HUES48 (cell line): ENCODE measurements around the gene APBB1IP.
"Not testable (repeated sequence)": the region's sequence is repeated elsewhere in the genome, so short reads cannot be mapped to it uniquely, and the experiment has no call there.

Experiments used
- H3K27ac ChIP-seq: one replicate; pipeline ENCODE4 v1.7.0; 2013; ENCODE audit warnings: low read depth, low read length, inconsistent platforms
- H3K27me3 ChIP-seq: 2 replicates; pipeline ENCODE4 v1.6.1; 2013; ENCODE audit warnings: mild to moderate bottlenecking, low read length; ENCODE audit not compliant: control insufficient read depth, insufficient read depth
- H3K36me3 ChIP-seq: 2 replicates; pipeline ENCODE4 v1.6.1; 2013; ENCODE audit warnings: low read length; ENCODE audit not compliant: control insufficient read depth, insufficient read depth
- H3K4me1 ChIP-seq: 2 replicates; pipeline ENCODE4 v1.6.1; 2013; ENCODE audit warnings: mild to moderate bottlenecking, low read length; ENCODE audit not compliant: control insufficient read depth, insufficient read depth
- H3K4me3 ChIP-seq: 2 replicates; pipeline ENCODE4 v1.5.1; 2013; ENCODE audit warnings: mild to moderate bottlenecking, low read depth, low read length
- H3K9ac ChIP-seq: 2 replicates; pipeline ENCODE4 v1.6.1; 2013; ENCODE audit warnings: mild to moderate bottlenecking, low read depth, low read length, moderate library complexity
- H3K9me3 ChIP-seq: 2 replicates; pipeline ENCODE4 v1.6.1; 2013; ENCODE audit warnings: low read length; ENCODE audit not compliant: control insufficient read depth, insufficient read depth

APBB1IP gene

GRCh38 chr10:26489081-26489480 is 50.9 kb downstream of the APBB1IP start:
- Histone ChIP-seq H3K27me3 (no peaks in the 10 kb centered on the region), H3K27ac (no peak overlapping the region), H3K36me3 (no peaks in the 10 kb centered on the region), H3K4me1 (no peaks in the 10 kb centered on the region), H3K9ac (no peak overlapping the region), H3K4me3 (no peak overlapping the region), H3K9me3 (no peaks in the 10 kb centered on the region)

GRCh38 chr10:26490367-26490766 is 52.2 kb downstream of the APBB1IP start:
- not testable (repeated sequence) for H3K27me3 ChIP-seq, H3K4me1 ChIP-seq, H3K9me3 ChIP-seq, H3K9ac ChIP-seq, H3K4me3 ChIP-seq, H3K27ac ChIP-seq, H3K36me3 ChIP-seq

GRCh38 chr10:26491276-26491675 is 53.1 kb downstream of the APBB1IP start:
- no peaks in the 10 kb centered on the region for H3K36me3 ChIP-seq
- no peaks in the 10 kb centered on the region for H3K9me3 ChIP-seq
- H3K4me3 ChIP-seq: no peak overlapping the region
- H3K27ac ChIP-seq: no peak overlapping the region
- no peaks in the 10 kb centered on the region for H3K27me3 ChIP-seq
- H3K4me1 ChIP-seq: no peaks in the 10 kb centered on the region
- no peak overlapping the region for H3K9ac ChIP-seq

GRCh38 chr10:26491934-26492333 is 53.8 kb downstream of the APBB1IP start:
- Histone ChIP-seq H3K36me3 (no peaks in the 10 kb centered on the region), H3K27ac (no peak overlapping the region), H3K9me3 (no peaks in the 10 kb centered on the region)

GRCh38 chr10:26492725-26493124 is 54.6 kb downstream of the APBB1IP start:
- H3K36me3 ChIP-seq, H3K27ac ChIP-seq, H3K4me3 ChIP-seq, H3K4me1 ChIP-seq, H3K27me3 ChIP-seq, H3K9me3 ChIP-seq, H3K9ac ChIP-seq: not testable (repeated sequence)

More at GRCh38 chr10:26491934-26492333, 53.8 kb downstream of the APBB1IP start:
- Histone ChIP-seq H3K4me3 (no peak overlapping the region), H3K9ac (no peak overlapping the region), H3K27me3 (no peaks in the 10 kb centered on the region), H3K4me1 (no peaks in the 10 kb centered on the region)

- H3K36me3 ChIP-seq: no peaks in the 10 kb centered on the region
Measured at GRCh38 chr10:26494018-26494417, 55.9 kb downstream of the APBB1IP start.

GRCh38 chr10:26499426-26499825 is 61.3 kb downstream of the APBB1IP start:
- no peaks in the 10 kb centered on the region for H3K9me3 ChIP-seq
- no peak overlapping the region for H3K4me3 ChIP-seq
- H3K27ac ChIP-seq: no peak overlapping the region
- H3K9ac ChIP-seq: no peak overlapping the region
- no peaks in the 10 kb centered on the region for H3K36me3 ChIP-seq
- no peaks in the 10 kb centered on the region for H3K27me3 ChIP-seq
- no peaks in the 10 kb centered on the region for H3K4me1 ChIP-seq

More at GRCh38 chr10:26494018-26494417, 55.9 kb downstream of the APBB1IP start:
- no peak overlapping the region for H3K27ac ChIP-seq
- H3K27me3 ChIP-seq: no peaks in the 10 kb centered on the region
- no peaks in the 10 kb centered on the region for H3K9me3 ChIP-seq
- H3K9ac ChIP-seq: no peak overlapping the region
- no peak overlapping the region for H3K4me3 ChIP-seq
- no peaks in the 10 kb centered on the region for H3K4me1 ChIP-seq

GRCh38 chr10:26502986-26503385 is 64.8 kb downstream of the APBB1IP start:
- no peak overlapping the region for H3K9ac ChIP-seq
- no peaks in the 10 kb centered on the region for H3K4me1 ChIP-seq
- no peak overlapping the region for H3K27ac ChIP-seq
- no peaks in the 10 kb centered on the region for H3K9me3 ChIP-seq
- H3K4me3 ChIP-seq: no peak overlapping the region
- H3K36me3 ChIP-seq: no peaks in the 10 kb centered on the region
- H3K27me3 ChIP-seq: no peaks in the 10 kb centered on the region

DNA sequence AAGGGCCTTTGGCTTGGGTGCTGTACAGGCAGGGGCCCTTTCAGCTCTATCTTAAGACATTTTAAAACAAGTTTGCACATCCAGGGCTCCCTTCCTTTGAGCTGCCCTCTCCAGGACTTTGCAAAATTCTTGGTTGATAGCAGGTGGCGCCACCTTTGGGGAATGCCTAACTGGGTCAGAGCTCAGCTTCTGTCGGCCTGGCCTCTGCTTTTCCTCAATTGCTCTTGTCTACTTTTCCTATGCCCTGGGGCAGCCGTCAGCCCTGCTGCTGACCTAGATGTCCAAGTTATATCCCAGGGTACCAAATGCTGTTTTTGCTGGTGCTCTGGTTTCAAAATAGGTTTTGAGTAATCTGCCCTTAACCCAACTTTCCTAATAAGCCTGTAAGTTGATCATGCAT is 65.8 kb downstream of the APBB1IP start:
- no peaks in the 10 kb centered on the region for H3K9me3 ChIP-seq
- H3K27ac ChIP-seq: no peak overlapping the region
- no peak overlapping the region for H3K9ac ChIP-seq
- no peak overlapping the region for H3K4me3 ChIP-seq
- no peaks in the 10 kb centered on the region for H3K4me1 ChIP-seq
- no peaks in the 10 kb centered on the region for H3K27me3 ChIP-seq
- H3K36me3 ChIP-seq: no peaks in the 10 kb centered on the region

- not testable (repeated sequence) for H3K9me3 ChIP-seq, H3K4me3 ChIP-seq, H3K27ac ChIP-seq, H3K4me1 ChIP-seq, H3K36me3 ChIP-seq, H3K9ac ChIP-seq, H3K27me3 ChIP-seq
Measured at GRCh38 chr10:26504429-26504828, 66.3 kb downstream of the APBB1IP start.

DNA sequence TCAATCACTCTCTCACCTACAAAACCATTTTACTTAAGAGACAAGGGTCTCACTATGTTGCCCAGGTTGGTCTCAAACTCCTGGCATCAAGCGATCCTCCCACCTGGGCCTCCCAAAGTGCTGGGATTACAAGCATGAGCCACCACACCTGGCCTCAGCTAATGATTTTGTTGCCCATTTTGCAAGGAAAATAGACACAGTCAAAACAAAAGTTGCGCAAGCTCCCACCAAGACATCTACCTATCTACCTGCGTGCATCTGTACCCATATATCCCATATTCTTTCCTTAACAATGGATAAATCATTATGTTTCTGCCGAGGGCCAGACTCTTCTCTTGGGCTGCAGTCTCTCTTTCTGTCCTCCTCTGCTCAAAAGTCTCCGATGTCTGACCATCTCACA is 67.3 kb downstream of the APBB1IP start:
- no peaks in the 10 kb centered on the region for H3K4me1 ChIP-seq
- H3K27ac ChIP-seq: no peak overlapping the region
- H3K27me3 ChIP-seq: no peaks in the 10 kb centered on the region
- no peaks in the 10 kb centered on the region for H3K36me3 ChIP-seq
- H3K9ac ChIP-seq: no peak overlapping the region
- H3K4me3 ChIP-seq: no peak overlapping the region
- H3K9me3 ChIP-seq: no peaks in the 10 kb centered on the region

DNA sequence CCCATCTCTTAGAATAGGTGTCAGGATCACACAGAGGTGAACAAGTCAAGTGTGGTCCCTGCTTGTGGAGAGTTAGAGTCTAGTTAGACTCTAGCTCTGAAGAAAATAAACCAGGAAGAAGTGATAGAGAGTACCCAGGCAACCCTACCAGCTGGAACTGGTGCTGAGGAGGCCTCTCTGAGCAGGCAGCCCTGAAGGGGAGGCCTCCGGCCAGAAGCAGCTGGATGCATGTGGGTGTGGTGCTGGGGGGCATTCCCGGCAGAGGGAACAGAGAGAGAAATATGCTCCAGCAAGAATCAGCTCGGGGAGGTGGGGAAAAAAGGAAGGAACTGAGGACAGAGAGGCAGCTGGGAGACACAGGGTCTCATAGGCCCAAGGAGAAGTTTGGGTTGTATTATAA is 68.6 kb downstream of the APBB1IP start:
- no peak overlapping the region for H3K27ac ChIP-seq
- no peaks in the 10 kb centered on the region for H3K27me3 ChIP-seq
- no peaks in the 10 kb centered on the region for H3K36me3 ChIP-seq

More for the DNA sequence above, 68.6 kb downstream of the APBB1IP start:
- H3K4me3 ChIP-seq: no peak overlapping the region
- no peak overlapping the region for H3K9ac ChIP-seq
- H3K4me1 ChIP-seq: no peaks in the 10 kb centered on the region
- no peaks in the 10 kb centered on the region for H3K9me3 ChIP-seq
